ENCODE results near the gene SPATA24.
"Not testable (repeated sequence)": the region's sequence is repeated elsewhere in the genome, so short reads cannot be mapped to it uniquely, and the experiment has no call there.

The SPATA24 gene

GRCh38 chr5:139403787-139404483, at the start of gene SPATA24:
Gene SPATA24 (minus strand): TSS chr5:139404089. CDS start chr5:139404060, 29 bp downstream.
- DNase-seq, result peak; percentile 84 to 100 (median 98)

GRCh38 chr5:139451878-139452660, 48.2 kb upstream of the SPATA24 start:
- no peak for DNase-seq

- DNase-seq, result no peak
These were observed 47.3 kb upstream of the SPATA24 start for GRCh38 chr5:139451176-139451575.

- no peak for DNase-seq
These were observed 43.3 kb upstream of the SPATA24 start for GRCh38 chr5:139446956-139447779.

GRCh38 chr5:139445325-139446170, 41.7 kb upstream of the SPATA24 start:
- DNase-seq, result no peak

GRCh38 chr5:139443831-139444453, 40.1 kb upstream of the SPATA24 start:
- DNase-seq, result peak in 1 of 56 donors; percentile 4

- DNase-seq, result not testable (repeated sequence)
These were observed 36.5 kb upstream of the SPATA24 start for GRCh38 chr5:139440416-139440815.

- peak; percentile 69 to 98 (median 91) for DNase-seq
These were observed 35.4 kb upstream of the SPATA24 start, which contains the start of gene DNAJC18 for GRCh38 chr5:139439013-139439903. Gene DNAJC18 (minus strand): TSS chr5:139439525. CDS start chr5:139439445, 80 bp downstream.

- DNase-seq, result peak in 1 of 56 donors; percentile 45
These were observed 34.8 kb upstream of the SPATA24 start for GRCh38 chr5:139438707-139439012.

GRCh38 chr5:139435676-139436075, 31.8 kb upstream of the SPATA24 start:
- DNase-seq, result no peak

GRCh38 chr5:139431706-139432105, 27.8 kb upstream of the SPATA24 start:
- no peak for DNase-seq

- DNase-seq, result no peak
These were observed 26.1 kb upstream of the SPATA24 start for GRCh38 chr5:139430015-139430414.

GRCh38 chr5:139426203-139426885, 22.5 kb upstream of the SPATA24 start:
- no peak for DNase-seq

GRCh38 chr5:139425497-139425896, 21.6 kb upstream of the SPATA24 start:
- DNase-seq, result no peak

GRCh38 chr5:139422307-139422893, 18.5 kb upstream of the SPATA24 start:
- peak in 13 of 56 donors; percentile 6 to 60 (median 31) for DNase-seq

GRCh38 chr5:139419226-139420192, 15.6 kb upstream of the SPATA24 start:
- DNase-seq, result no peak

- no peak for DNase-seq
These were observed 14.9 kb upstream of the SPATA24 start for GRCh38 chr5:139418793-139419192.

Measured in nucleus accumbens (tissue), 56 donors.